AG04450 (cell line): Measurements from ENCODE around the gene ATRIP. TPM values are rescaled to one million over a fixed set of nuclear protein-coding genes. Genes with fewer than 3 reads are reported as not detected.

Experiments used
- CTCF ChIA-PET: fragments of 300-600, 350-600 bp; formaldehyde crosslinking; extraction: SDS; loops from one replicate; lab custom pipeline; 2022; ENCODE audit warnings: antibody characterized with exemption, inconsistent platforms; lab: Charles Lee
- POLR2A ChIA-PET: fragments of 350-600 bp; formaldehyde crosslinking; extraction: SDS; loops from one replicate; lab custom pipeline; 2021; ENCODE audit warnings: antibody characterized with exemption, inconsistent platforms; lab: Yijun Ruan, JAX
- DNase-seq: peaks from one replicate; pipeline ENCODE4 v3.0.0-alpha.2; 2011; ENCODE audit warnings: low read depth, low spot score
- H3K27ac ChIP-seq: one replicate; pipeline ENCODE4 v1.5.1; 2012; ENCODE audit warnings: low read depth, low read length, control low read depth
- H3K27me3 ChIP-seq: one replicate; pipeline ENCODE4 v1.6.0; 2012; ENCODE audit warnings: low read length; ENCODE audit not compliant: control insufficient read depth, insufficient read depth
- H3K4me3 ChIP-seq: 2 replicates; pipeline ENCODE4 v1.5.1; 2011; ENCODE audit warnings: mild to moderate bottlenecking, low read depth, low read length, control low read depth
- H3K9me3 ChIP-seq: 2 replicates; pipeline ENCODE4 v1.5.1; 2012; ENCODE audit warnings: low read length; ENCODE audit not compliant: control insufficient read depth, insufficient read depth
- polyA plus RNA-seq: library from polyadenylated mRNA; depleted of rRNA; stranded (reverse); fragments of >200 nt; gene quantifications from 2 replicates; pipeline ENCODE4 v1.2.3, GENCODE V29; 2011
- TF ChIP-seq, protein P1 (sequence below): IDR thresholded peaks from 2 replicates; pipeline ENCODE4 v1.5.1; 2011; ENCODE audit warnings: low read depth, low read length, control low read depth, inconsistent platforms

The ATRIP gene
- polyA plus RNA-seq, 1 experiment: 5.8 TPM

DNA sequence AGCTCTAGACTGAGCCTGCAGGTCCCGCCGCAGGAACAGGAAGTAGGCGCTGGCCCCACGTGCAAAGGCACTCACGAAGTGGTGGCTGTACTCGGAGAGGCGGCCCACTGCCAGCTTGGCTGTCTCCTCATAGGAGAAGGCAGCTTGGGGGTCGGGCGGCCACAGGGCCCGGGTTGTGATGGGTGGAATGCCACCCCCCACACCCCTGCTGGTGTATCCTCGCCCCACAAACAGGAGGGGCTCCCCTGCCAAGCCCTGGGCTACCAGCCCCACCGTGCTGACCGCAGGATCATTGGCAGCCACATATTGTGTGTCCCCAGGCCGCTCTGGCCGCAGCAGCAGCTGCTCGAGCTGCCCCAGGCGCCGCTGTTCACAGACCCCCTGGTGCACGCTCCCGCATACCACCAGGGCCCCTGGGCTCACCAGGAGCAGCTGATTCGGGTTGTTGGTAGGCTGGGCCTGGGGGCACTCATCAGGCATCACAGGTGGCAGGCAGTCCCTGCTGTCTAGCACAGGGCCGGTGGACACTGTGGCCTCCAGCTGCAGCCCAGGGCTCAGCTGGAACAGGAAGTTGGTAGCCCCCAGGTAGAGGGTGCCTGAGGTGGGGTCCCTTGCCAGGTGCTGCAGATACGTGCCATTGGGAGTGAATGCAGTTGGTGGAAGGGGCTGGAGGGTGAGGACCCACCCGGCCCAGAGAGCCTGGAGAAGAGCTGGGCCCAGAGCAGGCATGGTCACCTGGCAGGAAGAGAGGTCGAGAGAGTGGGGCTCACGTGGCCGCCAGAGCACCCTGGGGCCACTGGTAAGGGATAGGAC lies 22.4 kb upstream of the ATRIP start:
- Histone ChIP-seq H3K4me3 (no peak overlapping the region), H3K27ac (no peak overlapping the region), H3K9me3 (no peaks in the 10 kb centered on the region), H3K27me3 (no peaks in the 10 kb centered on the region)
- no peak for DNase-seq
- TF ChIP-seq, protein P1, sequence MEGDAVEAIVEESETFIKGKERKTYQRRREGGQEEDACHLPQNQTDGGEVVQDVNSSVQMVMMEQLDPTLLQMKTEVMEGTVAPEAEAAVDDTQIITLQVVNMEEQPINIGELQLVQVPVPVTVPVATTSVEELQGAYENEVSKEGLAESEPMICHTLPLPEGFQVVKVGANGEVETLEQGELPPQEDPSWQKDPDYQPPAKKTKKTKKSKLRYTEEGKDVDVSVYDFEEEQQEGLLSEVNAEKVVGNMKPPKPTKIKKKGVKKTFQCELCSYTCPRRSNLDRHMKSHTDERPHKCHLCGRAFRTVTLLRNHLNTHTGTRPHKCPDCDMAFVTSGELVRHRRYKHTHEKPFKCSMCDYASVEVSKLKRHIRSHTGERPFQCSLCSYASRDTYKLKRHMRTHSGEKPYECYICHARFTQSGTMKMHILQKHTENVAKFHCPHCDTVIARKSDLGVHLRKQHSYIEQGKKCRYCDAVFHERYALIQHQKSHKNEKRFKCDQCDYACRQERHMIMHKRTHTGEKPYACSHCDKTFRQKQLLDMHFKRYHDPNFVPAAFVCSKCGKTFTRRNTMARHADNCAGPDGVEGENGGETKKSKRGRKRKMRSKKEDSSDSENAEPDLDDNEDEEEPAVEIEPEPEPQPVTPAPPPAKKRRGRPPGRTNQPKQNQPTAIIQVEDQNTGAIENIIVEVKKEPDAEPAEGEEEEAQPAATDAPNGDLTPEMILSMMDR: no peak
- ChIA-PET CTCF (interaction anchor here (0.6 to 6.2 kb wide), 3 partner anchors 12 to 180 kb away, joined by 3 to 47 read pairs (median 11); no protein-coding TSS in a partner anchor), POLR2A (no interaction called here)

DNA sequence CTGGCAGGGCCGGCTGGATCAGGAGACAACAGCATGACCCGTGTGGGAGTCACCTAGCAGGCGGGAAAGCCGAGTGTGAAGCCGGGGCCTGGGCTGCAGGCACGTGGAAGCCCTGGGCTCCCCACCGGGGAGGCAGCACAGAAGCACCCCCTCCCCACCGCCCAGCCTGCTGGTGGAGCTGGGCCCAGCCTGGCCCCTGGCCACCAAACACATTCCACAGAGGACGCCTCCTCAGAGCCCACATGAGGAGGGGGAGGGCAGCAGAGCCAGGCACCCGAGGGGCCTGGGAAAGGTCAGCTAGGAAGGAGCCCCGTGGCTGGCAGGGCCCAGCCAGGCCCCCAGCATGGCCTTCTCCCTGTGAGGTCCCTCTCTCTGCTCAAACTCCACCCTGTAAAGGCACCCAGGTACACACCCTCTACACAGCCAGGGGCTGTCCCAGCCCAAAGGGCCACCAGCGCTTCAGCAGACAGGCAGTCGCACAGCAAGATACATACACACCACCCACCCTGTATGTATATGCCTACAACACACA lies 21.2 kb upstream of the ATRIP start:
- no peaks in the 10 kb centered on the region for H3K27me3 ChIP-seq
- CTCF ChIA-PET: interaction anchor here (6.2 kb wide), 1 partner anchor 11 kb away, joined by 47 read pairs; no protein-coding TSS in a partner anchor
- H3K4me3 ChIP-seq: no peak overlapping the region
- no peak for DNase-seq
- POLR2A ChIA-PET: interaction anchor here (0.6 kb wide), 1 partner anchor 45 kb away, joined by 3 read pairs; no protein-coding TSS in a partner anchor
- TF ChIP-seq, protein P1: no peak
- no peak overlapping the region for H3K27ac ChIP-seq
- no peaks in the 10 kb centered on the region for H3K9me3 ChIP-seq

DNA sequence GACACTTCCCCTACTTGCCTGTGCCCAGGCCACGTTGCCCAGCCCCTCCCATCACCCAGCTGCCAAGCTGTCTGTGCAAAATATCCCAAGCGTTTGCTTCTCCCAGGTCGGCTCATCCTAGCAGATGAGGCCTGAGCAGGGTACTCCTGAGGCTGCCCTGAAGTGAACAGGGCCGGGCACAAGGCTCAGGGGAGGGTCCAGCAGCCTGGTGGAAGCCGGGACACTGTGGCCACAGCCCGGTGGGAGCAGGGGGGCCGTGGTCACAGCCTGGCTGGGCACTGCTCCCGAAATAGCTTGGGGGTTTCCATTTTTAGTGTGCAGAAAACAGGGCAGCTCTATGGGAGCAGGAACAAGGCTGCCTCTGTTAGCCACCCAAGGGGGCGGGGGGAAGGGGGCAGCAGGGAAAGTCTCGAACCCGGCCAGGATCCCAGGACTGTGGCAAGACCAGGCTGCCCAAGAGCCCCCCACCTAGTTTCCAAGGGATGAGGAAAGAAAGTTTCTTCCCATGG lies 20.1 kb upstream of the ATRIP start:
- no peak overlapping the region for H3K4me3 ChIP-seq
- POLR2A ChIA-PET: no interaction called here

DNA sequence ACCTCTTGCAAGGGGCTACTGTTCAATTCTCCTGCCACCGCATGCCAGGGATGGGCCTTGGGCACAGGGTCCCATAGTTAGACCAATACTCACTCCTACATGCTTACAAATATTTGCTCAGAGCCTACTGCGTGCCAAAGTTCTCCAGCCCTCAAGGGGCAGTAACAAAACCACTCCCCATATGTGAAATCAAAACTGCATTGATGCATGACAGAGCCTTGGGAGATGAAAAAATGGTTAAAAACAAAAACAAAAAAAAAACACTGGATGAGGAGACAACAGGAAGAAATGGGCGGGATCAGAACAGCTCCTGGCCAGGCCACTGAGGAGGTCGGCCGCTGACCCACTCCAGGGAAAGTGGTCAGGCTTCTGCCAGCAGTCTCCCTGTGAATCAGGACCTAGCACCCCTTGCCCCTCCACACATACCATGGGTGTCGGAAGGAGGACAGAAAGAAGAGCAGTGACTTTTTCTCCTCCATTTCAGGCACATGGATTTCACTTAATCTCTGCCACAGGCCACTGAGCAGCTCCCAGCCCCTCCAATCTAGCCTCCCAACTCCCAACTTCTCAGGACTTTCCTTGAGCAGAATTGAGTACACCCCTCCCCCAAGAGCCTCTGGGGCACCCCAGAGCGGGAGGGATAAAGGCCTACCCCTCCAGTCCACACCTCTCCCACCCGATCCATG lies 19.4 kb upstream of the ATRIP start:
- H3K9me3 ChIP-seq: no peaks in the 10 kb centered on the region
- H3K27ac ChIP-seq: no peak overlapping the region
- no peaks in the 10 kb centered on the region for H3K27me3 ChIP-seq
- no peak for DNase-seq
- ChIA-PET CTCF (interaction anchor here (1.2 to 6.2 kb wide), 2 partner anchors 9 to 232 kb away, joined by 4 to 47 read pairs; no protein-coding TSS in a partner anchor), POLR2A (no interaction called here)
- TF ChIP-seq, protein P1: no peak
- H3K4me3 ChIP-seq: peak overlapping the region; percentile 18

More for the DNA sequence above, 20.1 kb upstream of the ATRIP start:
- CTCF ChIA-PET: interaction anchor here (0.6 to 6.2 kb wide), 3 partner anchors 8 to 232 kb away, joined by 4 to 47 read pairs (median 5); no protein-coding TSS in a partner anchor
- no peaks in the 10 kb centered on the region for H3K9me3 ChIP-seq
- H3K27me3 ChIP-seq: no peaks in the 10 kb centered on the region
- TF ChIP-seq, protein P1: no peak
- H3K27ac ChIP-seq: no peak overlapping the region
- no peak for DNase-seq
